ENCODE measurements around the gene ACMSD. TPM values are rescaled to one million over a fixed set of nuclear protein-coding genes. Genes with fewer than 3 reads are reported as not detected.

ACMSD gene
- total and polyA plus RNA-seq, 2 experiments from 2014 or later: 0.11 TPM; not detected in 1

DNA sequence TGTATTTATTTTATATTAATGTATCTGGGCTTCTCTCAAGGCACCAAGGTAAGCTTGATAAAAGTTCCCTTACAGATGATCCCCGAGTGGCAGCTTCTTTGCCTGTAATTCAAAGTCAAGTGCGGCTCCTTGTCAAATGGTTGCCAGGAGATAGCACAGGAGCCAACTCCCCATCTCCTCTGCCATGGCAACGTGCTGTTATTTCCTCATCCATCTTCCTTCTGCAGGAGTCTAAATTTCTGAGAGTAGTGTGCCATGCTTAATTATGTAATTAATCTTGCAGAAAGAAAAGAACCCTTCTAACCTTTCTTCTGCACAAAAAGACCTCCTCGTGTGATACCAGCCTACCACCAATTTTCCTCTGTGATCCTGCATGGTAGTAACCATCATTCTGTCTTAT, 46.2 kb upstream of the ACMSD start:
- Histone ChIP-seq H3K4me1 (ENCODE audit: insufficient read depth) (no peaks in the 10 kb centered on the region), H3K4me2 (no peak overlapping the region), H3K27me3 (ENCODE audit: insufficient read depth) (no peaks in the 10 kb centered on the region), H3K4me3 (no peak overlapping the region), H3K36me3 (ENCODE audit: insufficient read depth) (no peaks in the 10 kb centered on the region), H3K79me2 (replicated peaks; ENCODE audit: insufficient read depth) (no peaks in the 10 kb centered on the region), H2AFZ (no peak overlapping the region), H3K27ac (ENCODE audit: low read depth) (no peak overlapping the region), H3K9me2 (ENCODE audit: insufficient read depth) (peaks cover 10% of the 10 kb centered on the region; the same call in 1 of the 2 replicates), H4K20me1 (replicated peaks; ENCODE audit: insufficient read depth) (no peaks in the 10 kb centered on the region), H3F3A (replicated peaks; ENCODE audit: low read depth) (no peaks in the 10 kb centered on the region)
- no peak for TF ChIP-seq JUNB (IDR thresholded peaks at IDR 0.05; ENCODE audit: unreplicated experiment)
- TF ChIP-seq STAT1 (IDR thresholded peaks at IDR 0.05; ENCODE audit: unreplicated experiment): no peak
- TF ChIP-seq, protein P1, sequence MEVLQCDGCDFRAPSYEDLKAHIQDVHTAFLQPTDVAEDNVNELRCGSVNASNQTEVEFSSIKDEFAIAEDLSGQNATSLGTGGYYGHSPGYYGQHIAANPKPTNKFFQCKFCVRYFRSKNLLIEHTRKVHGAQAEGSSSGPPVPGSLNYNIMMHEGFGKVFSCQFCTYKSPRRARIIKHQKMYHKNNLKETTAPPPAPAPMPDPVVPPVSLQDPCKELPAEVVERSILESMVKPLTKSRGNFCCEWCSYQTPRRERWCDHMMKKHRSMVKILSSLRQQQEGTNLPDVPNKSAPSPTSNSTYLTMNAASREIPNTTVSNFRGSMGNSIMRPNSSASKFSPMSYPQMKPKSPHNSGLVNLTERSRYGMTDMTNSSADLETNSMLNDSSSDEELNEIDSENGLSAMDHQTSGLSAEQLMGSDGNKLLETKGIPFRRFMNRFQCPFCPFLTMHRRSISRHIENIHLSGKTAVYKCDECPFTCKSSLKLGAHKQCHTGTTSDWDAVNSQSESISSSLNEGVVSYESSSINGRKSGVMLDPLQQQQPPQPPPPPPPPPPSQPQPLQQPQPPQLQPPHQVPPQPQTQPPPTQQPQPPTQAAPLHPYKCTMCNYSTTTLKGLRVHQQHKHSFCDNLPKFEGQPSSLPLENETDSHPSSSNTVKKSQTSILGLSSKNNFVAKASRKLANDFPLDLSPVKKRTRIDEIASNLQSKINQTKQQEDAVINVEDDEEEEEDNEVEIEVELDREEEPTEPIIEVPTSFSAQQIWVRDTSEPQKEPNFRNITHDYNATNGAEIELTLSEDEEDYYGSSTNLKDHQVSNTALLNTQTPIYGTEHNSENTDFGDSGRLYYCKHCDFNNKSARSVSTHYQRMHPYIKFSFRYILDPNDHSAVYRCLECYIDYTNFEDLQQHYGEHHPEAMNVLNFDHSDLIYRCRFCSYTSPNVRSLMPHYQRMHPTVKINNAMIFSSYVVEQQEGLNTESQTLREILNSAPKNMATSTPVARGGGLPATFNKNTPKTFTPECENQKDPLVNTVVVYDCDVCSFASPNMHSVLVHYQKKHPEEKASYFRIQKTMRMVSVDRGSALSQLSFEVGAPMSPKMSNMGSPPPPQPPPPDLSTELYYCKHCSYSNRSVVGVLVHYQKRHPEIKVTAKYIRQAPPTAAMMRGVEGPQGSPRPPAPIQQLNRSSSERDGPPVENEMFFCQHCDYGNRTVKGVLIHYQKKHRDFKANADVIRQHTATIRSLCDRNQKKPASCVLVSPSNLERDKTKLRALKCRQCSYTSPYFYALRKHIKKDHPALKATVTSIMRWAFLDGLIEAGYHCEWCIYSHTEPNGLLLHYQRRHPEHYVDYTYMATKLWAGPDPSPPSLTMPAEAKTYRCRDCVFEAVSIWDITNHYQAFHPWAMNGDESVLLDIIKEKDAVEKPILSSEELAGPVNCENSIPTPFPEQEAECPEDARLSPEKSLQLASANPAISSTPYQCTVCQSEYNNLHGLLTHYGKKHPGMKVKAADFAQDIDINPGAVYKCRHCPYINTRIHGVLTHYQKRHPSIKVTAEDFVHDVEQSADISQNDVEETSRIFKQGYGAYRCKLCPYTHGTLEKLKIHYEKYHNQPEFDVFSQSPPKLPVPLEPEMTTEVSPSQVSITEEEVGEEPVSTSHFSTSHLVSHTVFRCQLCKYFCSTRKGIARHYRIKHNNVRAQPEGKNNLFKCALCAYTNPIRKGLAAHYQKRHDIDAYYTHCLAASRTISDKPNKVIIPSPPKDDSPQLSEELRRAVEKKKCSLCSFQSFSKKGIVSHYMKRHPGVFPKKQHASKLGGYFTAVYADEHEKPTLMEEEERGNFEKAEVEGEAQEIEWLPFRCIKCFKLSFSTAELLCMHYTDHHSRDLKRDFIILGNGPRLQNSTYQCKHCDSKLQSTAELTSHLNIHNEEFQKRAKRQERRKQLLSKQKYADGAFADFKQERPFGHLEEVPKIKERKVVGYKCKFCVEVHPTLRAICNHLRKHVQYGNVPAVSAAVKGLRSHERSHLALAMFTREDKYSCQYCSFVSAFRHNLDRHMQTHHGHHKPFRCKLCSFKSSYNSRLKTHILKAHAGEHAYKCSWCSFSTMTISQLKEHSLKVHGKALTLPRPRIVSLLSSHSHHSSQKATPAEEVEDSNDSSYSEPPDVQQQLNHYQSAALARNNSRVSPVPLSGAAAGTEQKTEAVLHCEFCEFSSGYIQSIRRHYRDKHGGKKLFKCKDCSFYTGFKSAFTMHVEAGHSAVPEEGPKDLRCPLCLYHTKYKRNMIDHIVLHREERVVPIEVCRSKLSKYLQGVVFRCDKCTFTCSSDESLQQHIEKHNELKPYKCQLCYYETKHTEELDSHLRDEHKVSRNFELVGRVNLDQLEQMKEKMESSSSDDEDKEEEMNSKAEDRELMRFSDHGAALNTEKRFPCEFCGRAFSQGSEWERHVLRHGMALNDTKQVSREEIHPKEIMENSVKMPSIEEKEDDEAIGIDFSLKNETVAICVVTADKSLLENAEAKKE (CRISPR knock-in tag; IDR thresholded peaks at IDR 0.05): no peak
- TF ChIP-seq, protein P2, sequence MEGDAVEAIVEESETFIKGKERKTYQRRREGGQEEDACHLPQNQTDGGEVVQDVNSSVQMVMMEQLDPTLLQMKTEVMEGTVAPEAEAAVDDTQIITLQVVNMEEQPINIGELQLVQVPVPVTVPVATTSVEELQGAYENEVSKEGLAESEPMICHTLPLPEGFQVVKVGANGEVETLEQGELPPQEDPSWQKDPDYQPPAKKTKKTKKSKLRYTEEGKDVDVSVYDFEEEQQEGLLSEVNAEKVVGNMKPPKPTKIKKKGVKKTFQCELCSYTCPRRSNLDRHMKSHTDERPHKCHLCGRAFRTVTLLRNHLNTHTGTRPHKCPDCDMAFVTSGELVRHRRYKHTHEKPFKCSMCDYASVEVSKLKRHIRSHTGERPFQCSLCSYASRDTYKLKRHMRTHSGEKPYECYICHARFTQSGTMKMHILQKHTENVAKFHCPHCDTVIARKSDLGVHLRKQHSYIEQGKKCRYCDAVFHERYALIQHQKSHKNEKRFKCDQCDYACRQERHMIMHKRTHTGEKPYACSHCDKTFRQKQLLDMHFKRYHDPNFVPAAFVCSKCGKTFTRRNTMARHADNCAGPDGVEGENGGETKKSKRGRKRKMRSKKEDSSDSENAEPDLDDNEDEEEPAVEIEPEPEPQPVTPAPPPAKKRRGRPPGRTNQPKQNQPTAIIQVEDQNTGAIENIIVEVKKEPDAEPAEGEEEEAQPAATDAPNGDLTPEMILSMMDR (conservative IDR thresholded peaks at IDR 0.05; ENCODE audit: low read depth in 2 of 2): no peak
- no peak for TF ChIP-seq ZNF114 (CRISPR knock-in tag; IDR thresholded peaks at IDR 0.05)
- no peak for TF ChIP-seq NANOG (IDR thresholded peaks at IDR 0.05; ENCODE audit: borderline replicate concordance)
- no peak for TF ChIP-seq EZH2 (IDR thresholded peaks at IDR 0.05; ENCODE audit: low read depth, unreplicated experiment)
- TF ChIP-seq CREB1 (CRISPR knock-in tag; IDR thresholded peaks at IDR 0.05; ENCODE audit: low read depth): no peak
- TF ChIP-seq, protein P3, sequence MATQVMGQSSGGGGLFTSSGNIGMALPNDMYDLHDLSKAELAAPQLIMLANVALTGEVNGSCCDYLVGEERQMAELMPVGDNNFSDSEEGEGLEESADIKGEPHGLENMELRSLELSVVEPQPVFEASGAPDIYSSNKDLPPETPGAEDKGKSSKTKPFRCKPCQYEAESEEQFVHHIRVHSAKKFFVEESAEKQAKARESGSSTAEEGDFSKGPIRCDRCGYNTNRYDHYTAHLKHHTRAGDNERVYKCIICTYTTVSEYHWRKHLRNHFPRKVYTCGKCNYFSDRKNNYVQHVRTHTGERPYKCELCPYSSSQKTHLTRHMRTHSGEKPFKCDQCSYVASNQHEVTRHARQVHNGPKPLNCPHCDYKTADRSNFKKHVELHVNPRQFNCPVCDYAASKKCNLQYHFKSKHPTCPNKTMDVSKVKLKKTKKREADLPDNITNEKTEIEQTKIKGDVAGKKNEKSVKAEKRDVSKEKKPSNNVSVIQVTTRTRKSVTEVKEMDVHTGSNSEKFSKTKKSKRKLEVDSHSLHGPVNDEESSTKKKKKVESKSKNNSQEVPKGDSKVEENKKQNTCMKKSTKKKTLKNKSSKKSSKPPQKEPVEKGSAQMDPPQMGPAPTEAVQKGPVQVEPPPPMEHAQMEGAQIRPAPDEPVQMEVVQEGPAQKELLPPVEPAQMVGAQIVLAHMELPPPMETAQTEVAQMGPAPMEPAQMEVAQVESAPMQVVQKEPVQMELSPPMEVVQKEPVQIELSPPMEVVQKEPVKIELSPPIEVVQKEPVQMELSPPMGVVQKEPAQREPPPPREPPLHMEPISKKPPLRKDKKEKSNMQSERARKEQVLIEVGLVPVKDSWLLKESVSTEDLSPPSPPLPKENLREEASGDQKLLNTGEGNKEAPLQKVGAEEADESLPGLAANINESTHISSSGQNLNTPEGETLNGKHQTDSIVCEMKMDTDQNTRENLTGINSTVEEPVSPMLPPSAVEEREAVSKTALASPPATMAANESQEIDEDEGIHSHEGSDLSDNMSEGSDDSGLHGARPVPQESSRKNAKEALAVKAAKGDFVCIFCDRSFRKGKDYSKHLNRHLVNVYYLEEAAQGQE (IDR thresholded peaks at IDR 0.05; ENCODE audit: unreplicated experiment): no peak
- TF ChIP-seq, protein P4, sequence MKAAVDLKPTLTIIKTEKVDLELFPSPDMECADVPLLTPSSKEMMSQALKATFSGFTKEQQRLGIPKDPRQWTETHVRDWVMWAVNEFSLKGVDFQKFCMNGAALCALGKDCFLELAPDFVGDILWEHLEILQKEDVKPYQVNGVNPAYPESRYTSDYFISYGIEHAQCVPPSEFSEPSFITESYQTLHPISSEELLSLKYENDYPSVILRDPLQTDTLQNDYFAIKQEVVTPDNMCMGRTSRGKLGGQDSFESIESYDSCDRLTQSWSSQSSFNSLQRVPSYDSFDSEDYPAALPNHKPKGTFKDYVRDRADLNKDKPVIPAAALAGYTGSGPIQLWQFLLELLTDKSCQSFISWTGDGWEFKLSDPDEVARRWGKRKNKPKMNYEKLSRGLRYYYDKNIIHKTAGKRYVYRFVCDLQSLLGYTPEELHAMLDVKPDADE (IDR thresholded peaks at IDR 0.05): no peak
- TF ChIP-seq ZNF331 (CRISPR knock-in tag; IDR thresholded peaks at IDR 0.05; ENCODE audit: low read depth): no peak
- no peak overlapping the region for H3K4me3 Mint-ChIP-seq
- no peaks in the 10 kb centered on the region; the same call in 2 of the 3 replicates for H3K9me3 Mint-ChIP-seq
- ATAC-seq (no peak), DNase-seq (ENCODE audit: low spot score) (no peak)
- H3K27me3 Mint-ChIP-seq (ENCODE audit: insufficient read depth, low read depth, poor library complexity): no peaks in the 10 kb centered on the region
- no peak overlapping the region for H3K27ac Mint-ChIP-seq
- H3K36me3 Mint-ChIP-seq (ENCODE audit: low read depth): no peaks in the 10 kb centered on the region
- no peaks in the 10 kb centered on the region for H3K4me1 Mint-ChIP-seq

Measured in GM23338 (cell line).